Kidney (tissue), 14 donors: ENCODE measurements around the gene HLA-DPA1. TPM values are rescaled to one million over a fixed set of nuclear protein-coding genes. Genes with fewer than 3 reads are reported as not detected.

Experiments
- DNase-seq, 5 donors: peaks; one replicate each; pipeline ENCODE4 v3.0.0-alpha.2; 2013 to 2020
- FAIRE-seq: peaks from 2 replicates; lab custom pipeline; 2012; peaks lifted over from hg19 to GRCh38; lab: Jason Lieb, UNC
- H3K27ac ChIP-seq, 2 donors: one replicate each; pipeline ENCODE4 v1.7.0; 2013; ENCODE audit warnings: low read depth in 2 of 2, low read length in 2 of 2, inconsistent platforms in 1 of 2
- H3K27me3 ChIP-seq: one replicate; pipeline ENCODE4 v1.7.1; 2013; ENCODE audit warnings: low read length, inconsistent platforms; ENCODE audit not compliant: control insufficient read depth, insufficient read depth
- H3K36me3 ChIP-seq, 3 donors: one replicate each; pipeline versions ENCODE4 v1.7.0 to v1.7.1; 2013; ENCODE audit warnings: low read length in 3 of 3, control low read depth in 1 of 3, inconsistent platforms in 1 of 3; ENCODE audit not compliant: insufficient read depth in 3 of 3, control insufficient read depth in 2 of 3
- H3K4me1 ChIP-seq, 3 donors: one replicate each; pipeline versions ENCODE4 v1.7.0 to v1.7.1; 2013; ENCODE audit warnings: low read length in 3 of 3, inconsistent platforms in 1 of 3, low read depth in 1 of 3; ENCODE audit not compliant: control insufficient read depth in 2 of 3, insufficient read depth in 2 of 3
- H3K4me3 ChIP-seq, 3 donors: one replicate each; pipeline versions ENCODE4 v1.7.0 to v1.8.1; 2013; ENCODE audit warnings: low read length in 3 of 3, control low read depth in 1 of 3, inconsistent platforms in 1 of 3
- H3K9ac ChIP-seq, 3 donors: one replicate each; pipeline versions ENCODE4 v1.7.0 to v1.7.1; 2013; ENCODE audit warnings: low read length in 3 of 3, control low read depth in 1 of 3, inconsistent platforms in 1 of 3
- H3K9me3 ChIP-seq, 3 donors: one replicate each; pipeline versions ENCODE4 v1.7.0 to v1.7.1; 2013; ENCODE audit warnings: low read length in 3 of 3, control low read depth in 1 of 3, inconsistent platforms in 1 of 3; ENCODE audit not compliant: control insufficient read depth in 2 of 3, insufficient read depth in 1 of 3
- CTCF ChIP-seq: IDR thresholded peaks from 3 replicates; pipeline ENCODE4 v1.5.1; 2012; ENCODE audit warnings: mild to moderate bottlenecking, moderate library complexity, borderline replicate concordance; ENCODE audit not compliant: insufficient read depth; ENCODE audit errors: extremely low read depth
- intact Hi-C: fragments of 100-400 bp; cut with DNase I; formaldehyde crosslinking; loops from one replicate; pipeline ENCODE4 v1.11.1; 2022
- polyA plus RNA-seq: library from polyadenylated mRNA; stranded (reverse); fragments of 350-450 nt; fragmentation: Illumina TruSeq; extraction: RNeasy Lipid Tissue Mini Kit (QIAGEN cat#74804); gene quantifications from one replicate; pipeline ENCODE4 v1.2.3, GENCODE V29; 2014; ENCODE audit warnings: low read depth, low replicate concordance; ENCODE audit not compliant: insufficient read depth
- total RNA-seq: library from RNA; stranded (reverse); fragmentation: NEBNext Ultra II Directional; extraction: Animal tissue kit (Norgen Biotek cat#: 25700); gene quantifications from one replicate; pipeline ENCODE4 v1.2.1, GENCODE V29; 2021
- donor health status: control.
- donor health status: control.
- donor health status: control.
- donor health status: control.
- donor health status: control.
- donor health status: DM: yes; HTN: yes; CAD: no.
- donor health status: Normal renal cell carcinoma (clear cell type).

HLA-DPA1 gene
- total and polyA plus RNA-seq, 2 donors from 2014 or later, result 154 to 200 TPM

DNA sequence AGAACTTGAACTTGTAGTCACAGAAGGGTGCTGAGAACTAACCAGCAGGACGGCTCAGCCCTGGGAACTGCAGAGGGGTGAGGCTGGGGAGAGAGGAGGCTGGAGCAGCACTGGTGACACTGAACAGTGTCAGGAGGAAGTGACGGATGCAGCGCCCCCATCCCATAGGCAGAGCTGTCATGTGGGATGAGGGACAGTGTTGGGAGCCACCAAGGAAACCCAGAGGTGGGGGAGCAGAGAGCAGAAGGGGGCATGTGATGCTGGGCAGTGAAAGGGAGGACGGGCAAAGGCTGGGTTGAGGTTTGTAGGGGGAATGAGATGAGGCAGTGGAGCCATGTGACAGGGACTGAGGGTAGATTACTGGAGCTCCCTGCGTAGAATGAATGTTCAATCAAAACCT is 4.5 kb upstream of the HLA-DPA1 start:
- TF ChIP-seq CTCF, result no peak
- no peak for DNase-seq
- peaks cover 0 to 4% (median 0%) of the 10 kb centered on the region in 3 donors for H3K4me1 ChIP-seq
- H3K9ac ChIP-seq, result no peak overlapping the region
- intact Hi-C loops, result no loop called here
- no peaks in the 10 kb centered on the region for H3K27me3 ChIP-seq
- peak overlapping the region in 1 of 3 donors; percentile 3 for H3K4me3 ChIP-seq
- no peak overlapping the region for H3K27ac ChIP-seq
- no peaks in the 10 kb centered on the region for H3K9me3 ChIP-seq
- no peak for FAIRE-seq
- H3K36me3 ChIP-seq, result no peaks in the 10 kb centered on the region

DNA sequence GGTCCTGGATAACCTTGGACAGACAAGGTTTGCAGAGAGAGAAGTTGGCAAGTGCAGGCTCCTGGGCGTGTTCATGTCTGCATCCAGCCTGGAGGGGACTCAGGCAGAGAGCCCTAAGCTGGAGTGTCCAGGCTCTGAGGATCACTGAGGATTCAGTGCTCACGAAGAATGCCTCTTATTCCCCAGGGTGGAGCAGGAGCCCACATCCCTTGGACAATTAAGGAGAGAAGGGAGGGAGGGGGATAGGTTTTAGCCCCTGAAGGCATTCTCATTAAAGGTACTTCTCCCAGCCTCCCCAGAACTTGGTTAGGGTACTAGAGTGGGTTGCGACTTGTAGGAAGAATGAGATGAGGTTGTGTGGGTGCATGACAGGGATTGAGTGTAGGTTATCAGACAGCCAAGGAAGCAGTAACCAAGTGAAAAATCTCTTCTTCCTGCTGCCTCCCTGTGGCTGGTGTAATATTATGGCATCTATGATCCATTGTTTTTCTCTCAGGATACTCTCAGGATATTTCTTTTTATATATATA is 3.0 kb upstream of the HLA-DPA1 start:
- TF ChIP-seq CTCF, result no peak
- peak overlapping the region in 1 of 3 donors; percentile 67 for H3K9ac ChIP-seq
- H3K36me3 ChIP-seq, result no peaks in the 10 kb centered on the region
- peaks cover 0 to 8% (median 0%) of the 10 kb centered on the region in 3 donors for H3K4me1 ChIP-seq
- peak overlapping the region in 2 of 3 donors; percentile 59 to 60 for H3K4me3 ChIP-seq
- DNase-seq (no peak), FAIRE-seq (no peak)
- intact Hi-C loops, result no loop called here
- no peaks in the 10 kb centered on the region for H3K27me3 ChIP-seq
- H3K27ac ChIP-seq, result peak overlapping the region; percentile 74 to 84
- no peaks in the 10 kb centered on the region for H3K9me3 ChIP-seq

- Histone ChIP-seq H3K27ac (peak within 1 kb of the TSS; percentile 74 to 84), H3K9me3 (no peaks in the 10 kb centered on the region), H3K36me3 (no peaks in the 10 kb centered on the region), H3K27me3 (no peaks in the 10 kb centered on the region), H3K4me3 (peak within 1 kb of the TSS in 2 of 3 donors; percentile 59 to 60), H3K9ac (peak within 1 kb of the TSS in 2 of 3 donors; percentile 41 to 67), H3K4me1 (peaks cover 0 to 8% (median 0%) of the 10 kb centered on the region in 3 donors)
- DNase-seq, result peak in 2 of 5 donors; percentile 59 to 77
- intact Hi-C loops, result no loop called here
- FAIRE-seq, result peak; percentile 84
- no peak for TF ChIP-seq CTCF
These were observed 2.3 kb upstream of the HLA-DPA1 start, which contains the start of gene HLA-DPB1 for GRCh38 chr6:33075568-33076405. Gene HLA-DPB1 (plus strand): TSS chr6:33075990. CDS start chr6:33076042, 52 bp downstream.
